ENCODE measurements around the gene ANXA10. TPM values are rescaled to one million over a fixed set of nuclear protein-coding genes. Genes with fewer than 3 reads are reported as not detected.
"Not testable (repeated sequence)": the region's sequence is repeated elsewhere in the genome, so short reads cannot be mapped to it uniquely, and the experiment has no call there.

ANXA10 gene
- total RNA-seq, 4 donors from 2014 or later, result not detected

DNA sequence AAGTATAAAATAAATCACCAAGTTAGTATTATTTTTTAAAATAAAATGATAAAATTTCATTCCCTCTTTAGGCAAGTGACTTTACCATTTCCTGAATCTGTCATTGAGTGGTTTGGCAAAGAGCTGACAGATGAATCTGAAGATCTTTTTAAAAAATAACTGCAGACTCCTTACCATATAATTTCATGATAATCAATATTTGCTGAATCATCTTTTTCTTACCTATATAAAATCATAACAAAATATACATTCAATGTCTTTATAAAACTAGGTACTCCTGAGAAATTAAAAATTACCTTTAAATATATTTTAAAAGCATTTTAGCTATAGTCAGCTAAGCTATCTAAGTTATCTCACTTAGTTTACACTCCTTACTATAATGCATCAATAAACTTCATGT is 17.2 kb downstream of the ANXA10 start:
- ATAC-seq (ENCODE audit: low FRiP score), result no peak
- no peak for DNase-seq (ENCODE audit: low spot score)
- no peak for TF ChIP-seq CTCF (IDR thresholded peaks at IDR 0.05)

- not testable (repeated sequence) for ATAC-seq (ENCODE audit: low FRiP score); DNase-seq (ENCODE audit: low spot score)
These were observed 20.7 kb downstream of the ANXA10 start for GRCh38 chr4:168113059-168113458.

DNA sequence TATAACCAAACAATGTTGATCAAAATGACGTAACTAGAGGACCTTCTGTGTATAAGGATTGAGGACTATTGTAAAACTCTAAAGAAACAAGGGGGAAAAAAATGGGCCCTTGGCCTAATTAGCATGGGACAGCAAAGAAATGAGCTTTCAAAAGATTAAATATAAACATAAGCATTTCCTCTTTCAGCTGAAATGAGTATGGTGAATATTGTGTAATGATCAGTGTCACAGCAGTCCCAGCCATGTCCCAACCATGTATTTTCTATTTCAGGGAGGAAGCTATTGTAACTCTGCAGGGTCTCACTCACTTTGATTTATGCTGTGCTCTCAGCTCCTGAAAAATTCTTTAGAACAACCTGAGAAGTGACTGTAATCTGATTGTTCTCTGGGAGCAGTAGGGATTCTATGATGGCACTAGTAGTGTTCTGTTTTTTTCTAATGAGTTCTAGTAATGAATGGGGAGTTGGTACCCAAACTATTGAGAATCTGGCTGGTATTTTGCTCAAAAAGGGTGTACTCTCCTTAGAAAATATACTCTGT is 25.8 kb downstream of the ANXA10 start:
- DNase-seq (ENCODE audit: low spot score), result no peak
- no peak for ATAC-seq (ENCODE audit: low FRiP score)
- TF ChIP-seq CTCF (IDR thresholded peaks at IDR 0.05), result no peak

DNA sequence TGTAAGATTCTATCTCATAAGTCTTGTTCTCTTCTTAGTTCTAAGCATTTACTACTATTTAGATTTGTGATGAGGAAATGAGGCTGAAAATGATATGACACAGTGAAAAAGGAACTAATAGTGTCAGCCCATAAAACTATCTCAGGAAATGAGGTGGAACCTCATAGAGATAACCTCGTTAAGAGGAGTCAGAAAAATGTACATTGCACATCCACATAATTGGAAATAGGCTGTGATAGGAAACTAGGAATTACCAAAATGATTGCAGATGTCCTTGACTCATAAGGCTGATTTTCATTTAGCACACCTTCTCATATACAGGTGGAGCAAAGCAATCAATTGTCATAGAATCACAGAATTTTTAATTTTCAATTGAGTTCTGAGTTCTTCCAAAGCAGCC is 26.8 kb downstream of the ANXA10 start:
- TF ChIP-seq CTCF (IDR thresholded peaks at IDR 0.05), result no peak
- ATAC-seq (ENCODE audit: low FRiP score) (no peak), DNase-seq (ENCODE audit: low spot score) (no peak)

- DNase-seq (ENCODE audit: low spot score), result no peak
- no peak for TF ChIP-seq CTCF (IDR thresholded peaks at IDR 0.05)
- ATAC-seq (ENCODE audit: low FRiP score), result no peak
These were observed 27.6 kb downstream of the ANXA10 start for GRCh38 chr4:168119890-168120289.

- DNase-seq (ENCODE audit: low spot score) (no peak), ATAC-seq (ENCODE audit: low FRiP score) (no peak)
- TF ChIP-seq CTCF (IDR thresholded peaks at IDR 0.05), result no peak
These were observed 28.5 kb downstream of the ANXA10 start for GRCh38 chr4:168120811-168121210.

DNA sequence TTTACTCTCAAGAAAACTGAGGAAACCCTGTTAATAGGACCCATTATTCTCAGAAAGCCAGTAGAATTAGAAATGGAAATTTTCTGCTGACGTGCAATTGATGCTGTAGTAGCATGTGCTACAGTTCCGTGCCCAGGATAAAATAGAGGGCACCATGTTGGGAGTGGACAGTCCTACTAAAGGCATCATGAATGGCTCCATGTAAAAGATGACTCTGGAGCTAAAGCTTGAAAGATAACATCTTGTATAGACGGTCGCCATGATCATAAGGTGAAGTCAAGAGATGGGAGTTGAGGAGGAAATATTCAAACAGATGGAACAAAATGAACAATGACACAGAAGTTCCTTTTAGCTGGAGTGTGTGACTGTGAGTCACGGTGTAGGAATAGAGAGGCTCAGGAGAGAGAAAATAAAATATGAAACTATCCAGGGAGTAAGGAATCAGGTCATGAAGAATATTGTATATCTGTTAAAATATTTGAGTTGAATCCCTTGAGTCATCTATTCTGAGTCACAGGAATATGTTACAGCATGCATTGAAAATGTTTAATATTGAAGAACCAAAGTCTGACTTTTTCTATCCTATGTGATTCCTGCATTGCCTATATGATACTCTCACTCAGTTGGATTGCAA is 31.8 kb downstream of the ANXA10 start:
- ATAC-seq (ENCODE audit: low FRiP score), result no peak
- TF ChIP-seq CTCF (IDR thresholded peaks at IDR 0.05), result no peak

More for the DNA sequence above, 31.8 kb downstream of the ANXA10 start:
- no peak for DNase-seq (ENCODE audit: low spot score)
